ENCODE data around the gene POLA1.

POLA1 gene

DNA sequence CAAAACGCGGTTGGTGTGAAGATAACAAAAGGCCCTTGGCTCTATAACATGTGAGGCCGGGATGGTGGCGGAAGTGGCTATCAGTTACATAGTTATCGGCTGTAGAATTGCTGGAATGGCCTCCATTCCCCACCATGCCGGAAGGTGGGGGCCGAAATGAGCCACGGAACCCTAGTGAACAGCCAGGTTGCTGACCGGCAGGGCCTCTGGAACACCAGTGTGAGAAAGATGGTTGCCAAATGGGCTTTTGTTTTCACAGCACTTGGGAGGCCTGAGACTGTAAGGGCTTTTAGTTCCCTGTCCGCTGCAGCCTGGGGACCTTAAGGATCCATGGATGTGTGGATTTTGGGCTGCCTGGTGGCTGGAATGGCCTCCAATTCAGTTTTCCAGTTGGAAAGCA lies 345.3 kb downstream of the POLA1 start:
- TF ChIP-seq, protein P1, sequence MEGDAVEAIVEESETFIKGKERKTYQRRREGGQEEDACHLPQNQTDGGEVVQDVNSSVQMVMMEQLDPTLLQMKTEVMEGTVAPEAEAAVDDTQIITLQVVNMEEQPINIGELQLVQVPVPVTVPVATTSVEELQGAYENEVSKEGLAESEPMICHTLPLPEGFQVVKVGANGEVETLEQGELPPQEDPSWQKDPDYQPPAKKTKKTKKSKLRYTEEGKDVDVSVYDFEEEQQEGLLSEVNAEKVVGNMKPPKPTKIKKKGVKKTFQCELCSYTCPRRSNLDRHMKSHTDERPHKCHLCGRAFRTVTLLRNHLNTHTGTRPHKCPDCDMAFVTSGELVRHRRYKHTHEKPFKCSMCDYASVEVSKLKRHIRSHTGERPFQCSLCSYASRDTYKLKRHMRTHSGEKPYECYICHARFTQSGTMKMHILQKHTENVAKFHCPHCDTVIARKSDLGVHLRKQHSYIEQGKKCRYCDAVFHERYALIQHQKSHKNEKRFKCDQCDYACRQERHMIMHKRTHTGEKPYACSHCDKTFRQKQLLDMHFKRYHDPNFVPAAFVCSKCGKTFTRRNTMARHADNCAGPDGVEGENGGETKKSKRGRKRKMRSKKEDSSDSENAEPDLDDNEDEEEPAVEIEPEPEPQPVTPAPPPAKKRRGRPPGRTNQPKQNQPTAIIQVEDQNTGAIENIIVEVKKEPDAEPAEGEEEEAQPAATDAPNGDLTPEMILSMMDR (IDR thresholded peaks at IDR 0.05; ENCODE audit: low read depth, low read length) = no peak
- DNase-seq (ENCODE audit: extremely low read depth, low read depth) = no peak

DNA sequence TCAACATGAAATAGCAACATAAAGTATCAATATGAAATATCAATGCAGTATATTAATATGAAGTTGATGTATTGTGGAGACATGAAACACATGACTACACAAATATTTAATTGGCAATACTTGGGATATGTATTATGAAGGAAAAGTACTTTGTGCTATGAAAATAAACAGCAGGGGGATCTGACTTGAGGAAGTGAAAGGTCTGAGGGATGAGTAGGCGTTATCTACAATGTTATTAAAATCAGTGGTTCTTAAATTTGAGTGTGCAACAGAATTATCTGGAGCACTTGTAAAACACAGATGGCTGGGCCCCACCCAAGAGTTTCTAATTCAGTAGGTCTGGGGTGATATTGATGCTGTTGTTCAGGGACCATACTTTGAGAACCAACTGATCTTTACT lies 349.5 kb downstream of the POLA1 start:
- no peak for DNase-seq (ENCODE audit: extremely low read depth, low read depth)
- TF ChIP-seq, protein P1 (IDR thresholded peaks at IDR 0.05; ENCODE audit: low read depth, low read length) = no peak

Data from AG09319 (cell line).